ENCODE results near the gene ACSL3. TPM values are rescaled to one million over a fixed set of nuclear protein-coding genes. Genes with fewer than 3 reads are reported as not detected.

ACSL3 gene
- total RNA-seq, 1 experiment from 2014 or later, result 100 TPM

- POLR2A ChIA-PET, result interaction anchor here (0.7 to 1.1 kb wide), 2 partner anchors 16 to 46 kb away, joined by 3 to 4 read pairs; no protein-coding TSS in a partner anchor
- no peak overlapping the region; the same call in 1 of the 2 replicates for H3K4me3 Mint-ChIP-seq
- H3K9me3 Mint-ChIP-seq, result no peaks in the 10 kb centered on the region
- DNase-seq (ENCODE audit: low spot score) (no peak), ATAC-seq (peak; percentile 90)
- peaks cover 87% of the 10 kb centered on the region for H3K4me1 Mint-ChIP-seq
- peaks cover 3% of the 10 kb centered on the region for H3K36me3 Mint-ChIP-seq
- no peaks in the 10 kb centered on the region for H3K27me3 Mint-ChIP-seq (ENCODE audit: low read depth)
- peak; percentile 86 for TF ChIP-seq GABPB1 (CRISPR knock-in tag; IDR thresholded peaks at IDR 0.05)
- no peak for TF ChIP-seq CREM (CRISPR knock-in tag; IDR thresholded peaks at IDR 0.05)
- peak; percentile 32; the same call in 1 of the 2 replicates for TF ChIP-seq TEAD1 (CRISPR knock-in tag; IDR thresholded peaks at IDR 0.05)
- TF ChIP-seq TP53 (CRISPR knock-in tag; IDR thresholded peaks at IDR 0.05), result no peak
- CTCF ChIA-PET, result interaction anchor here (0.7 to 3.8 kb wide), 4 partner anchors 31 to 111 kb away, joined by 4 to 14 read pairs (median 5); no protein-coding TSS in a partner anchor
- H3K27ac Mint-ChIP-seq, result peak overlapping the region; percentile 96
Measured at GRCh38 chr2:222907790-222908441, 47.1 kb downstream of the ACSL3 start.

GRCh38 chr2:222909286-222909685, 48.5 kb downstream of the ACSL3 start:
- Mint-ChIP-seq H3K27ac (peak overlapping the region; percentile 94), H3K27me3 (ENCODE audit: low read depth) (no peaks in the 10 kb centered on the region), H3K36me3 (peaks cover 3% of the 10 kb centered on the region), H3K4me1 (peaks cover 88% of the 10 kb centered on the region), H3K9me3 (no peaks in the 10 kb centered on the region), H3K4me3 (no peak overlapping the region)
- ChIA-PET POLR2A (no interaction called here), CTCF (interaction anchor here (3.8 kb wide), 1 partner anchor 30 kb away, joined by 14 read pairs; no protein-coding TSS in a partner anchor)
- TF ChIP-seq ZNF423 (CRISPR knock-in tag; IDR thresholded peaks at IDR 0.05) (no peak), NFE2L1 (CRISPR knock-in tag; IDR thresholded peaks at IDR 0.05) (no peak), ZNF317 (CRISPR knock-in tag; IDR thresholded peaks at IDR 0.05; ENCODE audit: borderline replicate concordance, low read depth) (no peak), FOXP1 (CRISPR knock-in tag; IDR thresholded peaks at IDR 0.05; ENCODE audit: borderline replicate concordance) (no peak), ZNF416 (CRISPR knock-in tag; IDR thresholded peaks at IDR 0.05) (no peak), E2F5 (CRISPR knock-in tag; IDR thresholded peaks at IDR 0.05) (no peak), ZNF532 (CRISPR knock-in tag; IDR thresholded peaks at IDR 0.05; ENCODE audit: borderline replicate concordance) (no peak), TEAD4 (CRISPR knock-in tag; IDR thresholded peaks at IDR 0.05) (no peak), MXD4 (CRISPR knock-in tag; IDR thresholded peaks at IDR 0.05; ENCODE audit: borderline replicate concordance) (no peak), TCF7 (CRISPR knock-in tag; IDR thresholded peaks at IDR 0.05; ENCODE audit: low read depth) (no peak), FOXP4 (CRISPR knock-in tag; IDR thresholded peaks at IDR 0.05) (no peak), FOXJ3 (CRISPR knock-in tag; IDR thresholded peaks at IDR 0.05; ENCODE audit: borderline replicate concordance) (no peak), EMX1 (CRISPR knock-in tag; IDR thresholded peaks at IDR 0.05) (no peak), E2F4 (CRISPR knock-in tag; IDR thresholded peaks at IDR 0.05; ENCODE audit: borderline replicate concordance, low read depth) (no peak), ZMAT4 (CRISPR knock-in tag; IDR thresholded peaks at IDR 0.05) (no peak)
- ATAC-seq (no peak), DNase-seq (ENCODE audit: low spot score) (no peak)

Data from WTC11 (cell line).